ENCODE results near the gene STC2.

GRCh38 chr5:173306695-173307094, 21.5 kb downstream of the STC2 start:
- no peak for TF ChIP-seq POLR2A (IDR thresholded peaks at IDR 0.05)
- TF ChIP-seq, protein P1, sequence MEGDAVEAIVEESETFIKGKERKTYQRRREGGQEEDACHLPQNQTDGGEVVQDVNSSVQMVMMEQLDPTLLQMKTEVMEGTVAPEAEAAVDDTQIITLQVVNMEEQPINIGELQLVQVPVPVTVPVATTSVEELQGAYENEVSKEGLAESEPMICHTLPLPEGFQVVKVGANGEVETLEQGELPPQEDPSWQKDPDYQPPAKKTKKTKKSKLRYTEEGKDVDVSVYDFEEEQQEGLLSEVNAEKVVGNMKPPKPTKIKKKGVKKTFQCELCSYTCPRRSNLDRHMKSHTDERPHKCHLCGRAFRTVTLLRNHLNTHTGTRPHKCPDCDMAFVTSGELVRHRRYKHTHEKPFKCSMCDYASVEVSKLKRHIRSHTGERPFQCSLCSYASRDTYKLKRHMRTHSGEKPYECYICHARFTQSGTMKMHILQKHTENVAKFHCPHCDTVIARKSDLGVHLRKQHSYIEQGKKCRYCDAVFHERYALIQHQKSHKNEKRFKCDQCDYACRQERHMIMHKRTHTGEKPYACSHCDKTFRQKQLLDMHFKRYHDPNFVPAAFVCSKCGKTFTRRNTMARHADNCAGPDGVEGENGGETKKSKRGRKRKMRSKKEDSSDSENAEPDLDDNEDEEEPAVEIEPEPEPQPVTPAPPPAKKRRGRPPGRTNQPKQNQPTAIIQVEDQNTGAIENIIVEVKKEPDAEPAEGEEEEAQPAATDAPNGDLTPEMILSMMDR (IDR thresholded peaks at IDR 0.05): no peak
